Lung (tissue), 12 donors: ENCODE measurements around the gene INAFM2. TPM values are rescaled to one million over a fixed set of nuclear protein-coding genes. Genes with fewer than 3 reads are reported as not detected.

Experiments
- ATAC-seq: fragments of 200-7000 bp; cut with Tn5 transposase; one replicate; pipeline ENCODE4 v1.9.1; 2020; ENCODE audit warnings: moderate number of reproducible peaks; ENCODE audit not compliant: insufficient read depth, low FRiP score
- DNase-seq, 3 donors: peaks; one replicate each; pipeline ENCODE4 v3.0.0-alpha.2; 2013 to 2017
- H3K27ac ChIP-seq, 2 donors: one replicate each; pipeline ENCODE4 v1.5.1; 2013; ENCODE audit warnings: mild to moderate bottlenecking in 2 of 2, moderate library complexity in 2 of 2, control low read depth in 1 of 2, inconsistent platforms in 1 of 2, low read depth in 1 of 2, low read length in 1 of 2
- H3K27me3 ChIP-seq, 3 donors: one replicate each; pipeline ENCODE4 v1.5.1; 2013; ENCODE audit warnings: low read length in 2 of 3; ENCODE audit not compliant: control insufficient read depth in 3 of 3, insufficient read depth in 3 of 3
- H3K36me3 ChIP-seq, 4 donors: one replicate each; pipeline ENCODE4 v1.5.1; 2013; ENCODE audit warnings: low read length in 4 of 4, mild to moderate bottlenecking in 1 of 4, moderate library complexity in 1 of 4; ENCODE audit not compliant: control insufficient read depth in 4 of 4, insufficient read depth in 4 of 4
- H3K4me1 ChIP-seq, 5 donors: one replicate each; pipeline ENCODE4 v1.5.1; 2013; ENCODE audit warnings: low read length in 5 of 5, mild to moderate bottlenecking in 2 of 5, moderate library complexity in 1 of 5; ENCODE audit not compliant: control insufficient read depth in 5 of 5, insufficient read depth in 5 of 5
- H3K4me3 ChIP-seq: one replicate; pipeline ENCODE4 v1.5.1; 2013; ENCODE audit warnings: mild to moderate bottlenecking, control low read depth, moderate library complexity
- H3K9ac ChIP-seq, 2 donors: one replicate each; pipeline ENCODE4 v1.5.1; 2013; ENCODE audit warnings: low read length in 2 of 2, control low read depth in 1 of 2; ENCODE audit not compliant: insufficient read depth in 1 of 2
- H3K9me3 ChIP-seq, 4 donors: one replicate each; pipeline ENCODE4 v1.5.1; 2013; ENCODE audit warnings: low read length in 3 of 4, mild to moderate bottlenecking in 1 of 4, moderate library complexity in 1 of 4; ENCODE audit not compliant: control insufficient read depth in 4 of 4, insufficient read depth in 3 of 4
- WGBS, 2 donors: extraction: QIAGEN DNeasy Blood & Tissue Kit; methylation state at CpG; one replicate each; pipeline ENCODE4 v1.1.7; 2013; 5-methylcytosine and 5-hydroxymethylcytosine counted together
- polyA plus RNA-seq, 2 donors: library from polyadenylated mRNA; stranded (reverse); fragments of 200-250 nt; gene quantifications; one replicate each; pipeline ENCODE4 v1.2.1, GENCODE V29; 2013
- total RNA-seq, 2 donors: library from RNA; depleted of rRNA in 1 of 2; stranded (reverse); fragments of >200 nt in 1 of 2; gene quantifications; one replicate each; pipeline ENCODE4 v1.2.1, GENCODE V29; 2014 to 2021
- TF ChIP-seq, protein P1 (sequence below): IDR thresholded peaks from 2 replicates; pipeline ENCODE4 v1.5.1; 2012; ENCODE audit warnings: mild to moderate bottlenecking; ENCODE audit errors: control extremely low read depth, extremely low read depth
- donor health status: control.
- donor health status: control.
- donor health status: Bipolar disorder and iron deficiency.
- donor health status: healthy.
- donor health status: DM: yes; HTN: yes; CAD: no.

The INAFM2 gene
- total and polyA plus RNA-seq, 4 donors, result 12.8 to 31.1 (median 19.0) TPM

- H3K27ac ChIP-seq, result peak overlapping the region in 1 of 2 donors; percentile 37
- TF ChIP-seq, protein P1, sequence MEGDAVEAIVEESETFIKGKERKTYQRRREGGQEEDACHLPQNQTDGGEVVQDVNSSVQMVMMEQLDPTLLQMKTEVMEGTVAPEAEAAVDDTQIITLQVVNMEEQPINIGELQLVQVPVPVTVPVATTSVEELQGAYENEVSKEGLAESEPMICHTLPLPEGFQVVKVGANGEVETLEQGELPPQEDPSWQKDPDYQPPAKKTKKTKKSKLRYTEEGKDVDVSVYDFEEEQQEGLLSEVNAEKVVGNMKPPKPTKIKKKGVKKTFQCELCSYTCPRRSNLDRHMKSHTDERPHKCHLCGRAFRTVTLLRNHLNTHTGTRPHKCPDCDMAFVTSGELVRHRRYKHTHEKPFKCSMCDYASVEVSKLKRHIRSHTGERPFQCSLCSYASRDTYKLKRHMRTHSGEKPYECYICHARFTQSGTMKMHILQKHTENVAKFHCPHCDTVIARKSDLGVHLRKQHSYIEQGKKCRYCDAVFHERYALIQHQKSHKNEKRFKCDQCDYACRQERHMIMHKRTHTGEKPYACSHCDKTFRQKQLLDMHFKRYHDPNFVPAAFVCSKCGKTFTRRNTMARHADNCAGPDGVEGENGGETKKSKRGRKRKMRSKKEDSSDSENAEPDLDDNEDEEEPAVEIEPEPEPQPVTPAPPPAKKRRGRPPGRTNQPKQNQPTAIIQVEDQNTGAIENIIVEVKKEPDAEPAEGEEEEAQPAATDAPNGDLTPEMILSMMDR, result no peak
- peaks cover 0 to 18% (median 0%) of the 10 kb centered on the region in 4 donors for H3K36me3 ChIP-seq
- H3K9me3 ChIP-seq, result no peaks in the 10 kb centered on the region
- no peak overlapping the region for H3K9ac ChIP-seq
- 64 to 73% methylated on average over 19 of the region's 19 CpGs for WGBS, 2 donors
- H3K27me3 ChIP-seq, result no peaks in the 10 kb centered on the region
- H3K4me1 ChIP-seq, result peaks cover 5 to 69% (median 49%) of the 10 kb centered on the region in 5 donors
- ATAC-seq (no peak), DNase-seq (no peak)
- no peak overlapping the region for H3K4me3 ChIP-seq
Observed at GRCh38 chr15:40337597-40337996, 14.1 kb downstream of the INAFM2 start.

DNA sequence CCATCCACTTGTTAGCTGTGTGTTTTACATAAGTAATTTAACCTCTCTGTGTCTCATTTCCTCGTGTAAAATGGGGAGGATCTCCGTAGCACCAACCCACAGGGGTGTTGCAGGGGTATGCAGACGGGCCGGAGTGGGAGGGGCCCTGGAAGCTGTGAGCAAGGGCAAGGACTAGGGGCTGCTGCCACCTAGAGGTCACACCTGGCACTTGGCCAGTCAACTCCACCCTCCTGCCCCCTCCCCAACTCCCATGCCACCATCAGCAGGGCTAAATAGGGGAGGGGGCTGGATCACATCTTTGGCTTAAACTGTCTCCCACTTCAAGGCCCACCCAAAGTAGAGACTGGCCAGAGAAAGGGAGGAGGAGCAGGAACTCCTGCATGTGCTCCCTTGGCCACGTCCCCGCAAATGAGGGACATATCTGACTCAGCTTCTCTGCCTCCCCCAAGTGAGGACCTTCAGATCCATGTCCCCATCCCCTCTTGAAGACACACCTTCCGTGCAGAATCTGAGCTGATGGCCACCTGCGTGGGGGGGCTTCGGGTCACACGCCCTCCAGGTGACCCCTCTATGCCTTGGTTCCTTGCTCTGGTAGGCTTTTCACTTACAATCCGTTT, 14.7 kb downstream of the INAFM2 start:
- peaks cover 0 to 18% (median 0%) of the 10 kb centered on the region in 4 donors for H3K36me3 ChIP-seq
- TF ChIP-seq, protein P1, result peak; percentile 68
- peaks cover 5 to 75% (median 53%) of the 10 kb centered on the region in 5 donors for H3K4me1 ChIP-seq
- H3K4me3 ChIP-seq, result no peak overlapping the region
- peak overlapping the region; percentile 81 for H3K27ac ChIP-seq
- WGBS, 2 donors, result 44 to 49% methylated on average over 11 of the region's 11 CpGs
- H3K27me3 ChIP-seq, result no peaks in the 10 kb centered on the region
- H3K9ac ChIP-seq, result no peak overlapping the region
- DNase-seq, result peak; percentile 64 to 77 (median 75)
- no peaks in the 10 kb centered on the region for H3K9me3 ChIP-seq
- ATAC-seq, result peak; percentile 41

DNA sequence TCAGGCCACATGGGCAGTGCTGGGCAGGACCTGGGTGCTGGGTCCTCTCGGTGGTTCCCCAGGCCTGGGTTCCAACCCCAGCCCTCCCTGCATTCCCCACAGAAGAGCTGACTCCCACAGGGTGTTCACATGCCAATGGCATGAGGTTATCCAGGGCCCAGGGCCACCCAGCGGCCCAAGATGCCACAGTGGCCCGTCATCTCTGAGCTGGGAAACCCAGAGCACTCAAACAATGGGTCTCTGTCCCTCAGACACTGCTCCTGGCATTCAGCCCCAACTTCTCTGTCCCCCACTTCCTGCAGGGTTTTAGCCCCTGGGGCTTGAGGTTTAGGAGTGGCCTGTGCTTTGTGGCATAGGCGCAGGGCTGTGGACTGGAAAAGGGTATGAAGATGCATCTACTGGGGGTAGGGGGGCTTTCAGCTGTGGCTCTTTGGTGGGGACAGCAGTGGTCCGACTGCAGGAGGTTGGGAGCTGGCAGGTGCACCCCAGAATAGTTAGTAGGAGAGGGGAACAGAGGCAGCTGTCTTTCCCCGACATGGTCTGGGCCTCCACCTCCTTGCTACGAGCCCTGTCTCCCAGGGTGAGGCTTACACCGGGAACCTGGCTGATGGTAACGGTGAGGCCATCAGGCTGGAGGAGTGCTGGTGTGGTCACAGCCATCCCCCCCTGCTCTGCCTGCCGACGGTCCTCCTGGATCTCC, 15.6 kb downstream of the INAFM2 start:
- H3K27ac ChIP-seq, result peak overlapping the region; percentile 91 to 97
- no peaks in the 10 kb centered on the region for H3K27me3 ChIP-seq
- H3K9me3 ChIP-seq, result no peaks in the 10 kb centered on the region
- no peak overlapping the region for H3K4me3 ChIP-seq
- DNase-seq, result no peak
- TF ChIP-seq, protein P1, result no peak
- ATAC-seq, result no peak
- 77 to 90% methylated on average over 11 of the region's 11 CpGs for WGBS, 2 donors
- peaks cover 5 to 76% (median 55%) of the 10 kb centered on the region in 5 donors for H3K4me1 ChIP-seq
- peaks cover 0 to 18% (median 0%) of the 10 kb centered on the region in 4 donors for H3K36me3 ChIP-seq
- no peak overlapping the region for H3K9ac ChIP-seq
